Fibroblast of upper back skin (primary cell): ENCODE results near the gene UCN.
"Not testable (repeated sequence)": the region's sequence is repeated elsewhere in the genome, so short reads cannot be mapped to it uniquely, and the experiment has no call there.

Experiments
- DNase-seq: peaks from one replicate; pipeline ENCODE4 v3.0.0-alpha.2; 2013

The UCN gene, protein sequence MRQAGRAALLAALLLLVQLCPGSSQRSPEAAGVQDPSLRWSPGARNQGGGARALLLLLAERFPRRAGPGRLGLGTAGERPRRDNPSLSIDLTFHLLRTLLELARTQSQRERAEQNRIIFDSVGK

DNA sequence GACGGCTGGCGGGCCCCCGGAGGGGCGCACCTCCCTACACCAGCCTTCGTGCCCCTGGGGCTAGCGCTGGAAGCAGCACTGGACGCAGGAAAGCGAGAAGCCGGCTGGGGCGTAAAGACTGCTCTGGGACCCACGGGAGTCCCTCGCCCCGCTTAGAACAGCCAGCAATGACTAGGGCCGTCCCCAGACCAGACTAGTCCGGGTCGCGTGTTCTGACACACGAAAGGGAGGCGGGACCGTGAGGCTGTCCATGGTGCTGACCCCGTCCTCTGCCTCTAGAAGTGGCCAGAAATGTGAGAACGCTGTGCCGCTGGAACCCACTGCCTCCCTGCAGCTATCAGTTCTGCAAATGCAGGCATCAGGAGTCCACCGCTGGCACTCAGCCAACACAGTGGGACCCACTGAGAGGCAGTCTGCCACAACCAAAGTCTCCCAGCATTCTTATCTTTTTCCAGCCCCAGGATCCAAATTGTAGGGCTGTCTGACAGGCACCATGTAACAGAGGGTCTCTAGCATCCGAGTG lies at the start of gene UCN:
UCN (minus strand) TSS at position 87 of the 523 bp plus-strand sequence. CDS start 550 bp downstream, outside the sequence.
- peak; percentile 18 for DNase-seq

DNA sequence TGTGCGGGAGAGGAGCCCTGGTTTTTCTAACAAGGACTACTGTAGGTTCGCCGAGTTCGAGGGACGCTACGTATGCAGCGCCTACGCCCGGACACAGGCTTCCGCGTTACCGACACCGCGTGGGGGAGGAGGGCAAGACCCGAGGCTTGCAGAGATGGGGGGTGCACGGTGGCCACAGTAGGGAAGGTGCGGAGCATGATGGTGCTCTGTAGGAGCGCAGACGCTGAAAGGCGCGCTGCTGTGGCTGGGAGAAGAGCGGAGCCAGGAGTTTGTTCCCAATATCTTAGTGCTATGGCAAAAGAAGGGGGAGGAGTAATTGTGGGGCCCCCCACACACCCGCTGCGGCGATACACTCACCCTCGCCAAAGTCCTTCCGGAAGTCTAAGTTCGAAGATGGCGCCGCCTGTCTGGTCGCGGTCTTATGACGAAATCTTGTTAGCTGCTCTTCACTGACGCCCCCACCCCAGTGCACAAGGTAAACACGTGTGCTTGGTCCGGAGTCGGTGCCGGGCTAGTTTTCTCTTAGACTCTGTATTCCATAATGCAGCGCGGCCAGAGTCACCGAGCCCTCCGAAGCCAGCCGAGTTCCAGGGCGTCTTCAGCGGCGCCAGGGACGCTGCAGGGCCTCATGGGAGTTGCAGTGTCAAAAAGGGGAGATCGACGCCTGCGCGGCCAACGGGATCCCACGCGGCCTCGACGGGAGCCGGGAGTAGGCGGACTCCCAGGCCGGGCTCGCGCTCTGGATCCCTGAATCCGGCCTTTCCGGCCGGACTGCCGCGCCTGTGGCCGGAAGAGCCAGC lies 48.3 kb upstream of the UCN start, which contains the start of gene GTF3C2:
GTF3C2 (minus strand) TSS at position 383 of the 800 bp plus-strand sequence. CDS start 13,210 bp downstream, outside the sequence.
- DNase-seq, result peak; percentile 98

DNA sequence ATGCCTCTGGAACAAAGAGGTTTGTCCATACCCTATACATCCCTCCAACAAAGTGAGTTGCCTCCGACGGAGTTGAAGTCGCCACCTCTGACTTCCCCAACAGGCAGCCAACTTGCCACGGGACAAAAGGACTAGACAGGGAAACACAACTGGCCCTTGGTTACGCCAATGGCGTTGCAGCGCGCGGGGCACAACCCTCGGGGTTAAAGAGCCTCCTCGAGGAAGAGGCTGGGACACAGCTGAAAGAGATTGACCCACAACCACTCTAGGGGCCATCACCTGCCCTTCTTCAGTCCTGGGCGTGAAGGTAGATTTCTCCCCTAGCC lies 47.8 kb upstream of the UCN start:
- DNase-seq, result peak; percentile 31

DNA sequence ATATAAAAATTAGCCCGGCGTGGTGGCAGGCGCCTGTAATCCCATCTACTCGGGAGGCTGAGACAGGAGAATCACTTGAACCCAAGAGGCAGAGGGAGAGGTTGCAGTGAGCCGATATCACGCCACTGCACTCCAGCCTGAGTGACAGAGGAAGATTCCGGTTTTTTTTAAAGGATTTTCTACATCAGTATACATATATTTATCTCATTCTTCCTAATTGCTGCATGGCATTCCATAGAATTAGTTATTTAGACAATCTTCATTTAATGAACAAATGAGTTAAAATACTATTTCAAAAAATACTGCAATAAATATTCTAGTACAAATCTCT lies 46.3 kb upstream of the UCN start:
- DNase-seq, result no peak

DNA sequence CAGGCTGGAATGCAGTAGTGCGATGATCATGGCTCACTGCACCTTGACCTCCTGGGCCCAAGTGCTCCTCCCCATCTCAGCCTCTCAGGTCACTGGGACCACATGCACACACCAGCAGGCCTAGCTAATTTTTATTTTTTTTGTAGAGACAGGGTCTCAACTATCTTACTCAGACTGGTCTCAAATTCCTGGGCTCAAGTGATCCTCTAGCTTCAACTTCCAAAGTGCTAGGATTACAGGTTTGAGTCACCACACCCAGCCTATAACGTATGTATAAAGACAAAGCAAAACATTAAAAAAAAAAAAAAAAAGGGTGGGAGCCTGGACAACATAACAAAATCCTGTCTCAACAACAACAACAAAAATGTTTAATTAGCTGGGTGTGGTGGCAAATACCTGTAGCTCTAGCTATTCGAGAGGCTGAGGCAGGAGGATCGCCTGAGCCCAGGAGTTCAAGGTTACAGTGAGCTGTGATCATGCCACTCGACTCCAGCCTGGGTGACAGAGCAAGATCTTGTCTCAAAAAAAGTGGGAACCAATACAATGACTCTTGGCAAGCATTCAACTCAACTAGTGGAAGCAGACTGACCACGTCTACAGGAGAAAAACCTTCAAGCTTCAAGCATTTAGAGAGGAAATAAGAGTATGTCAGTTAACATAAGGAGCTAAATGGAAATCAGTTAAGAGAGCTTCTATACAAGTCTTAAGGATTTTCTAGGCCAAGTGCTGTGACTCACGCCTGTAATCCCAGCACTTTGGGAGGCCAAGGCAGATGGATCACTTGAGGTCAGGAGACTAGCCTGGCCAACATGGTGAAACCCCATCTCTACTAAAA lies 45.7 kb upstream of the UCN start:
- DNase-seq, result peak; percentile 14

DNA sequence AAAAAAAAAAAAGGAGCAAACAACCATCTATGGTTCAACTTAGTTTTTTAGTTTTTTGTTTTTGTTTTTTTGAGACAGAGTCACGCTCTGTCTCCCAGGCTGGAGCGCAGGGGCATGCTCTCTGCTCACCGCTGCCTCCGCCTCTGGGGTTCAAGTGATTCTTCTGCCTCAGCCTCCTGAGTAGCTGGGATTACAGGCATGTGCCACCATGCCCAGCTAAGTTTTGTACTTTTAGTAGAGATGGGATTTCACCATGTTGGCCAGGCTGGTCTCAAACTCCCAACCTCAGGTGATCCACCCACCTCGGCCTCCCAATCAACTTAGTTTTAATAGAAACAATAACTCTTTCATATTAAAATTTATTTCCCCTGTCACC lies 45.1 kb upstream of the UCN start:
- DNase-seq, result not testable (repeated sequence)

DNA sequence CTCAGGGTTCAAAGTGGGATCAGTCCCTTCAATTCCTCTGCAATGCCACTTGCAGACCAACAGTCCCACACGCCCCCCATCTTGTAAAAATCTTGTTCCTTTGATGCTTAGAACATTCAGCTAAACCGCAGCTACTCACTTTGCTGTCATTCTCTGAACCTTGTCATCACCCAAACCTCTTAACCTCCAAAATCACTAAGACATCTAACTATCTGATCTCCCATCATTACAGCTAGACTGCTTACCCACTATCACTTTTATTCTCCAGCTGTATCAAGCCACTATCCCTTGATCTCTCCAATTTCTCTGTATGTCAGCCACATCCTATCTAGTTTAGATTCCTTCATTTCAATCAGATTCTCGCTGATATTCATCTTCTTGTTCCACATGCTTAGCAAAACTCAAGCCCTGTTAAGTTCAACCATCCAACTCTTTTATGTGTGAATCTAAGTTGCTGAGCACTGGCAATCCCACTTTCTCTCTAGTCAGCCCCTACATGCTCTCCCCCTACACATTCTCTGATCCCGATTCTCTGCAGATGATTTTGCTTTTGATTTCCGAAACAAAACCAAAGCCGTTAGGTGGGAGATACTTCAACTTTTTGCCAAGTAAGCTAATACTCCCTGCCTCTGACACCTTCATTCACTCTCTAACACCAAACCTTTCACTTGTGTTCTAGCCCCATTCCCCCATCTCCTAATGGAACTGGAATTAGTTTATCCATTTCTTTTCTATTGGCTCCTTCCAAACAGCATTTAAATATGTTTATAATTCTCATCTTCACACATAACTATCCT lies 43.8 kb upstream of the UCN start:
- no peak for DNase-seq

DNA sequence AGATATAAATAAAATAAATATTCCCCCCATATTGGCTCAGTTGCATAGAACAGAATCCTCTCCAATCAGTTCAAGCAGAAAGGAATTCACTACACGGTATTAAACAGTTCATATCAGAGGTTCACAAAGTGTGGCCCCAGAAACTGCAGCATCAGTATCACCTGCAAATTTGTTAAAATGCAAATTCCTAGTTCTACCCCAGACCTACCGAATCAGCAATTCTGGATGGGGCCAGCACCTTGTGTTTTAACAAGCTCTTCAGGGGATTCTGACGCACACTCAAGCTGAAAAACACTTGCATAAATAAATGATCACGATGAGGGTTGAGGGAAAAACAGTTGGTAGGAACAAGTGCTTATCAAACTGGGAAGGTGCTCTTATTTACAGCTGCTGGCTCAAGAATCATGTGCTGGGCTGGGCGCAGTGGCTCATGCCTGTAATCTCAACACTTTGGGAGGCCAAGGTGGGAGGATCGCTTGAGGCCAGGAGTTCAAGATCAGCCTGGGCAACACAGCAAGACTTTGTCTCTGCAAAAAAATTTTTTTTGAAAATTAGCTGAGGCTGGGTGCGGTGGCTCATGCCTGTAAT lies 42.0 kb upstream of the UCN start:
- no peak for DNase-seq

DNA sequence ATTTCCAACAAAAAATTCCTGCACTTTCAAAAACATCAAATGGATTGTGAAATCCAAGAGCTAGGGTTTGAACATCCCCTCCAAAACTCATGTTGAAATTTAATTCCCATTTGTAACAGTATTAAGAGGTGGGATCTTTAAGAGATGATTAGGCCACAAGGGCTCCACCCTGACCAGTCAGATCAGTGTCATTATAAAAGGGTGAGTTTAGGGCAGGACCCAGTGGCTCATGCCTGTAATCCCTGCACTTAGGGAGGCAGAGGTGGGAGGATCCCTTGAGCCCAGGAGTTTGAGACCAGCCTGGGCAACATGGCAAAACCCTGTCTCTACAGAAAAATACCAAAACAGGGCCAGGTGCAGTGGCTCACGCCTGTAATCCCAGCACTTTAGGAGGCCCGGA lies 39.4 kb upstream of the UCN start:
- DNase-seq, result no peak

DNA sequence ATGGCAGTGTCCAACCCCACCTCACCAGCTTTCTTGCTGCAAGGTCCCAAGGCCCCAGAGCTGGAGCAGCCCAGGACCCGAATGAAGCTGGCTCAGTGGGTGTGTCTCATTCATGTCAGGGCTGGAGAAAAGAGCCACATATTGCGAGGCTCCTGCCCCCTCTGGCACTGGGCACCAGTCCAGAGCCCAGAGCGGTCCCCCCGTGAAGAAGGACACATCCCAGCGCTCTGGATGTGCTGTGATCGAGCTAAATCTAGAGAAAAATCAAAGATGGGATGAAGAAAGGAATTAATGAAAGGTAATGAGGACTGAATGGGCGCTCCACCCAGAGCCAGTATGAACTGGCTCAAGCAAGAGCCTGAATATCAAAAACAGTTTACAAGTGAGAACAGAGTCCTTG lies 27.9 kb upstream of the UCN start:
- DNase-seq, result no peak

DNA sequence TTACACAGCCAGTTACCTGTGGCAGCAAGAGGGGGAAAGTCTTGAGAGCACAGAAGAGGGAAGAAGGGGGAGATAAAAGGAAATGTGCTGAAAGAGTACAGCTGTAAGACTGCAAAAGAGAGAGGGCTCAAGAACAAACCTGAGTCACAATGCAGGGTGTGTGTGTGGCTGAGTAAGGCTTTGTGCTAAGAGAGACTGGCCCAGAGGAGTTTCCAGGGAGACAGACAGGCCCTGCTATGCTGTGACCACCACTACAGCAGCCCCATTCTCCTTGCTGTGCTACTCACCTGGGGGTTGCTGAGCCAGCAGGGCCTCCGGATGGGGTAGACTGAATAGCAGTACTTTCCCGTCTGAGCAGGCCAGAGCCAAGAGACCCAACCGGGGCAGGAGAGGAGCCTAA lies 27.1 kb upstream of the UCN start:
- no peak for DNase-seq

DNA sequence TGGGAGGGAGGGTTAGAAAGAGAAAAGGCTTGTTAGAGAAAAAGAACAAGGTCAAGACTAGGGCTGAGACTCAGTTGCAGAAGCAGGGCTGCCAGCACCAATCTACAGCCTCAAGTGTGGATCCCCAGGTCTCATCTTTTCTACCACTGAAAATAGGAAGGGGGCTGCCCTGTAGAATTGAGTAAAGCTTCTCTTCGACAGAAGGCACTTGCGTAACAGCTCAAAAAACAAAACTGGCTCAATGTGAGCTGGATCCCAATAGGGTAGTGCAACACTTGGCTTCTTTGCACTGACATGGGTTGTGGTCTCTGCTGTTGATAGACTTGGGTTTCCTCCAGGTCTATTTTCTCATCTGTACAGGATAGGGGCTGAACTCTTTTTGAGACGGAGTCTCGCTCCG lies 16.5 kb upstream of the UCN start:
- DNase-seq, result no peak

DNA sequence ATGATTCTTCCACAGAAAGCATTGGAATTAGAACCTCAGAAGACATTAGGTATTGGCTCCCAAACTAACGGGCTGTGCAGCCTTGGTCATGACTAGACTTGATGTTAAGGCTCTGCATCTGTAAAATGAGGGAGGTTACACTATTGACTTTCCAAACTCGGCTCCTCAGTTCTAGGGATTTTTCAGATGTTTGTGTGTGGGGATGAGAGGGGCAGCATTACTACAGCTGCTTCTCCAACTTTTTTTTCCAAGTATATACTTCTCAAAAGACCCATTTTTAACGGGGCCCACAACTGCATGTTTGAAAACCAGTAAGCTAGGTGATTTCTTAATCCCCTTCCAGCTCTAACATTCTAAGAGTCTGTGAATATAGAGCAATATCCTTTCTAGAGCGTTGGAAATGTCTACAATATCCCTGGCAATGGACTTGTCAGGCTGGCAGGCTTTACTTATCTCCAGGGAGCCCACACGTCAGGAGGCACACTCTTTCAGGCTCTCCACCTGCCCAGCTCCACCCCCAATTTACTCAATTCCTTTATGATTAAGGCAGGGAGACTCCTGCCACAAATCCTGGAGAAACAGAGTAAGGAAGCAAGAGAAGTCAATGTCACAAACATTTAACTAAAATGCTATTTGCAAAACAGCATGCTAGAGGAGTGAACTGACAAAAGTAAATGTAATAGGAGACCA lies 15.5 kb upstream of the UCN start:
- DNase-seq, result no peak

DNA sequence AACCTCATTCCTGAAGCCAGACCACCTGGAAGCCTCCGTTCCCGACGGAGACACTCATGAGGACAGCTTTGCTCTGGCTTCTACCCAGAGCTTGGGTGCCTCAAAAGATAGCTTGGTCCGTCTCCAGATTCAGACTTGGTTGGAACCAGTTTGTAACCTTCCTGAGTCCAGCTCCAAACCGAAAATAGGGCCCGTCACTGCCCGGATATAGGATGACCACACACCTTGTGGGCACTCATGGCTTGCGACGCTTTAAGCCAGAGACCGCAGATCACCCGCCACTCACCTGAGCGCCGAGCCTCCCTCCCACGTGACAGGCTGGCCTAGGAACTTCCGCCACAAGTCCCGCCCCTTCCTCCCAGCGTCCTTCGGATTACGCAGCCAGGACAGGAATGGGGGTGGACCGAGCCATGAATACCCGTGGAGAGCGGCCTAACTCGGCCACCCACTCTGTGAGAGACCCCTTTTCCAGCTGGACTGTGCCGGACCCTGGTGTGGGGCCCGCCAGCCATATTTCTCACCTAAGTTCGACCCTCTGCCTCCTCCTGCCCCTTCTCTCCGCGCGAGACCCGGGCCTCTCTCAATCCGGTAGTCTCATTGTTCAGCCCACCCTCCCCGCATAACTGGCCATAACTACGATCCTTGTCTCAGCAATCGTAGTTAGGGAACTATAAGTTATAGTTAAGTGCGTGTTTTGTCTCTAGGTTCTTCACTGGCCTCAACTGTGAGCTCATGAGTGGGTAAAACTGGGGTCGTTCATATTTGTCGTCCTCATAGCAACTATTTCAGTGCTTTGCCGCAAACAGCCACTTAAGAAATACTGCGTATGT lies 14.7 kb upstream of the UCN start, which contains the start of gene MPV17:
MPV17 (minus strand) TSS at position 332 of the 830 bp plus-strand sequence. CDS start 580 bp downstream, outside the sequence.
- DNase-seq, result peak; percentile 88

DNA sequence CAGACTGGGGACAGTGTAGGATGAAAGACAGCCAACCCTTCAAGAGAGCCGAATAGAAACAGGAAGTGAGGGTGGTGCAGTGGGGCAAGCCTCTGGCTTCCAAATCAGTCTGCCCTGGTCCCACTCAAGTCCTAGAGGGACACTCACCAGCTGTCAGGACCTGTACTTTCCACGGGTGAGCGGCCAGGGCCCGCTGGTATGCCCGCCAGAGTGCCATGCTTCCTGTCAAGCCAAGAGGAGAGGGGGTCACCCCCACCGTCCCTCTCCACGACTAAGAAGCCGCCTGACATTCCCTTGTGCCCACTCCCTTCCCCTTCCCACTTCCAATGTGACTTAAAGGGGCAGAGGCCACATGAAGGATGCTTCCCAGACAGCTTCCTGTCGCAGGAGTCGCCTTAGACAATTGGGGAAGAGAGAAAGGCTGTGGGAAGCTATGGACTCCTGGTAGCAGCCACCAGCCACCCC lies 14.1 kb upstream of the UCN start:
- DNase-seq, result peak; percentile 5

DNA sequence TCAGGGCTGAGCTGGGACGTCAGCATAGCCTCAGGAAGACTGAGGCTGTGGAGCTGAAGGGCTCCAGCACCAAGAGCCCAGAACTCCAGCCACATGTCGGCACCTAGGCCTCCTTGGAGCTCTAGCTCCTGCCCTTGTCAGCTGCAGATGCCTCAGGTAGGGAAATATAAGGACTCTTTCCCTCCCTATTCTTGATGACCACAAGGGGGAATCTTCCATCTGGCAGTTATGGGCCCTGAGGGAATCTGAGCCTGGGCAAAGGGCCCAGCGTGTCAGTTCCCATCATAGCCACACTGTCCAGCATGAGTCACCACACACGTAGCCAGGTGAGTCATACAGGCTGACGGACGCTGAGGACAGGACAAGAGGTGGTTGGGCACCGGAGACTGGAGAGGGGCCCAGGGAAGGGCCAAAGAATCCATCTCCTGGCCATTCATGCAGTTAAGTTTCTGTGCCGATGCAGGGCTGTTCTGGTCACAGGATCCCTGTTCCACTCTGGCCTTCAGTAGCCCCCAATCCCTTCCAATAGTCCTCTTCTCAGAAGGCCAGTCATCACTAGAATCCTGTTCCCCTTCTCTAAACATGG lies 12.8 kb upstream of the UCN start:
- DNase-seq, result peak; percentile 98

DNA sequence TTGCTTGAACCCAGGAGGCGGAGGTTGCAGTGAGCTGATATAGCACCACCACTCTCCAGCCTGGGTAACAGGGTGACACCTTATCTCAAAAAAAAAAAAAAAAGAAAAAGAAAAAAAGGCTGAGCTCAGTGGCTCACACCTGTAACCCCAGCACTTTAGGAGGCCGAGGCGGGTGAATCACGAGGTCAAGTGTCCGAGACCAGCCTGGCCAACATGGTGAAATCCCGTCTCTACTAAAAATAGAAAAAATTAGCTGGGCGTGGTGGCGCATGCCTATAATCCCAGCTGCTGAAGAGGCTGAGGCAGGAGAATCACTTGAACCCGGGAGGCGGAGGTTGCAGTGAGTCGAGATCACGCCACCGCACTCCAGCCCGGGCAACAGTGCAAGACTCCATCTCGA lies 11.6 kb upstream of the UCN start:
- DNase-seq, result not testable (repeated sequence)

DNA sequence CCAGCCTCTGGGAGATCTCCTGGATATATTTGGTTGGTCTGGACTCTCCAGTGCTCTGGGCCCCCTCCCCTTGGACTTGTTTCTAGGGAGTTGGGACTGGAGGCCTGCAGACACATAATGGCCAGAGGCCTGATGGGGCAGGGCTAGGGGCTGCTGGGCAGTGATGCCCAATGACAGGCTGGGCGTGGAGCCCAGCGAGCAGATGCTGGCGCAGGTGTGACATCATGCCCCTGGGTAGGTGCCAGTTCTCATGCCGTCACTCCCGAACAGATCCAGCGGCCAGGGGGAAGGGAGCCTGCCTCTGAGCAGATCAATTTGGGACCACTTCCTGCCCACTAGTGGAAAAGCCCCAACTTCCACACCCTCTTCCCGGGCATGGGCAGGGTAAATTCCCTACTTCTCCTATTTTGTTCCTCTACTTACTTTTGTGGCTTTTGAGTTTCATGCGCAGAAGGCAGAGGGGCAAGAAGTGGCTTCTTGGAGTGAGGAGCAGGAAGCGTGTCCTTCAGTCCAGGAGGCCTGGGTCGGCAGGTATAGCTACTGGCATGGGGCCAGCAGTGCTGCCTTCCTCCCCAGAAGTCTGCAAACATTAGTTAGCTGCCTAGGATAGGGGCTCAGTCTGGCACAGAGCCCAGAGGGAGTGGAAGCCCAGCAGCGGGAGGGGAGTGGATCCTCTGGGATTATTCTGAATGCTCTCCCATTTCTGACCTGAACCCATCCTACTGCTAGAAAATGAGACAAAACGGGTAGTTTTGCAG lies 8.6 kb upstream of the UCN start:
- no peak for DNase-seq

DNA sequence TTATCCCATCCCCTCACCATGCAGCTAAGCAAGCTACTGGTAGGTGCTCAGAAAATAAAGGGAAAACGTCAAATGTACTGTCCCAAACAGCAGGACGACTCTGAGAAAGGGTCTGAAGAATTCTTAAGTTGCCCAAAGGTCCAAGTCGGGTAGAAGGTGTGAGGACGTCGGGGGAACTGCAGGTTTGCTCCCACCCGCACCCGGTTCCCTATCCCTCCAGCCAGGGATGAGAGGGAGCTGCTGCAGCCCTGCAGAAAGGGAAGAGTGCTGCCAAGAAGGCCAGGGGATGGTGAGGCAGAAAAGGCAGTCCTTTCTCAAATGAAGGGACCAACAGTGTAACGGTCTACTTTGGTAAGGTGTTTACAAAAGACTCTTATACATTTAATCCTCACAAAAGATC lies 6.9 kb upstream of the UCN start:
- no peak for DNase-seq

DNA sequence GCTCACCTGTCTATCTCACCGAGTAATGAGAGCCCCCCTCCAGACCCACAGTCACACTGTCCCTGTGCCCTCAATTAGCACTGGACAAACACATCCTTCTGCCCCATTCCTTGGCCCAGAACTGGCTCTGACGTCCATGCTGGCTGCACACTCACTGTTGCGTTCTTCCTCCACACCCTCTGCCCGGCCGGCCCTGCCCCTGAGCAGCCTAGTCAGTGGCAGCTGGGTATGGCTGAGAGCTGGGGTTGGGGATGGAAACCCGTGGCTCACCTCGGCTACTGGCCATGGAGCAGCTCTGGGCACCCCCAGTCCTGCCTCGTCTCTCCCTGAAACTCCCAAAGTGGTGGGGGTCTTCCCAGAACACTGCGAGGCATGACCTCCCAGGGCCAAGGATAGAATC lies 6.5 kb upstream of the UCN start:
- no peak for DNase-seq
